Endothelial cell of hepatic sinusoid (primary cell): ENCODE measurements around the gene GNAI1.

Experiments
- in situ Hi-C: cut with HindIII; loops from 2 replicates; pipeline ENCODE4 v1.10.0; 2017; ENCODE audit warnings: low sequenced_read_pairs

GNAI1 gene

GRCh38 chr7:80134536-80135308 is at the start of gene GNAI1:
Gene GNAI1 (plus strand): TSS chr7:80134831. CDS start chr7:80135161, 330 bp downstream.
- in situ Hi-C loops = loop anchor here (5.0 kb wide), 2 partner anchors 37 to 268 kb away; no protein-coding TSS in a partner anchor

- in situ Hi-C loops = no loop called here
Observed at GRCh38 chr7:80087051-80087770, 47.4 kb upstream of the GNAI1 start.

- in situ Hi-C loops = no loop called here
Observed at GRCh38 chr7:80087771-80088170, 46.9 kb upstream of the GNAI1 start.

- in situ Hi-C loops = no loop called here
Observed at GRCh38 chr7:80088705-80089104, 45.9 kb upstream of the GNAI1 start.

- in situ Hi-C loops = no loop called here
Observed at GRCh38 chr7:80089366-80089765, 45.3 kb upstream of the GNAI1 start.

DNA sequence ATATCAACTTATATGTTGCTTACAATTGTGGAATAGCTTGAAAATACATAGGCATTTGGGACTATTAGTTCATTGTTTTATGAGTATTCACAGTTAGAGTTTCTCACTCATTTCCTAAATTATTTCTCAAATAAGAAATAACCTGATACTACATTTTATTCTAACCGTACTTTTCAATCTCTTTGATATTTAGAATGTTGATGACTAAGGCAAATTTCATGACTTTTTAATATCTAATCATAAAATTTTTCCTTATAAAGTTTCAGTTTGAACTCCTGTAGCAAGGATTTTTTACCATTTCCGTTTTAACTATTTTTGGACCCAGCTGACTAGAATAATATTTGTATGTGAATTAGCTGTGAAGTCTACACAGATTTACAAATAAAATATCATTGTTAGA is 41.3 kb upstream of the GNAI1 start:
- in situ Hi-C loops = no loop called here

DNA sequence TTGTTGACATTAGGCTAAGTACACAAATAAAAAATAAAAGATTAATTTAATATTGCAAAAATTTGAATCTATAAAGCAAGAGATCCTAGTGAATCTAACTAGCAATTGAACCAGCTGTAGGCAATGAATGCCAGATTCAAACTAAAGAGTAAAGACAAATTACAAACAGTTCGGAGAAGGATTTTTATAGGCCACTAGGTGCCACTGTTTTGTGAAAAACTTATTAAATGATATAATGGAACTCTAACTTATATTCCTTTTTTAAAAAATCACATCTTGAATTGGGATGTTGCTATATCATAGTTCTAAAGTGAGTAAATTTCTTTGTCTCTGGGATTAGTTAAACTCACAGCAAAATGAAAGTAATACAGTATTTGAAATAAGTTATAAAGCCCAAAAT is 39.1 kb upstream of the GNAI1 start:
- in situ Hi-C loops = loop anchor here (5.0 kb wide), 2 partner anchors 37 to 53 kb away; partner anchors contain the start of gene GNAI1

- in situ Hi-C loops = loop anchor here (5.0 kb wide), 2 partner anchors 35 to 55 kb away; partner anchors contain the start of gene GNAI1
Observed at GRCh38 chr7:80097756-80098155, 36.9 kb upstream of the GNAI1 start.

GRCh38 chr7:80098795-80099194 is 35.8 kb upstream of the GNAI1 start:
- in situ Hi-C loops = loop anchor here (5.0 kb wide), 2 partner anchors 34 to 56 kb away; partner anchors contain the start of gene GNAI1

- in situ Hi-C loops = no loop called here
Observed at GRCh38 chr7:80100254-80100653, 34.4 kb upstream of the GNAI1 start.

- in situ Hi-C loops = no loop called here
Observed at GRCh38 chr7:80105701-80106408, 28.8 kb upstream of the GNAI1 start.

GRCh38 chr7:80106498-80107113 is 28.0 kb upstream of the GNAI1 start:
- in situ Hi-C loops = no loop called here

DNA sequence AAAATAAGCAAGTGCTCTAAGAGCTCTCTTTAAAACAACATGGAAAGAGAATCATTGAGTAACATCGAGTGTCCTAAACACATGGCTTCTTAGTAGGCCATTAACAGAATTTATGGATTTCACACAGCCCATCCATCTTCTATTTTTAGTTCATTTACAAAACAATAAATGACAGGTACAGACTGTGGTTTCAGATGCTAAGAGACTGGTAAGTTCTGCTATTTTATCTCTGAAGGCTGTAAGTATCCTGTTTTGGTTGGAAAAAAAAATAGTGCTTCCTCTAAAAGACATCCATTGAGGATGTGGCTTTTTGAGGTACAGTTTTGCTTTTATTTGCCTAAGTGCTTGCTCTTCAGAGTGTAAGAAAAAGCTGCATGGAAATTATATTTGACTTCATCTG is 27.4 kb upstream of the GNAI1 start:
- in situ Hi-C loops = no loop called here

DNA sequence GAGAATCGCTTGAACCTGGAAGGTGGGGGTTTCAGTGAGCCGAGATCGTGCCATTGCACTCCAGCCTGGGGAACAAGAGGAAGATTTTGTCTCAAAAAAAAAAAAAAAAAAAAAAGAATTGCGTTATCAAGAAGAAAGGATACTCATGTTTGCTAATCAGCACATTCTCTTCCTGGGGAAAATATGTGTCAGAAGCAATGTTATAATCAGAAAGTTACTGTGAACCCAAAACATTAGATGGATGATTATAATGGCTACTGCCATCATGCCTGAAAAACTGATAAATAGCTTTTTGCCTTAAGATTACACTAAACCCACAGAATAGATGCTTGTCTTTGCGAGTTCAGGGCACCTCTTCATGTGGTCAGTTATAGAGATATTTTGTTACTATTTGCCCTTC is 24.3 kb upstream of the GNAI1 start:
- in situ Hi-C loops = no loop called here

- in situ Hi-C loops = no loop called here
Observed at GRCh38 chr7:80114159-80114558, 20.5 kb upstream of the GNAI1 start.

DNA sequence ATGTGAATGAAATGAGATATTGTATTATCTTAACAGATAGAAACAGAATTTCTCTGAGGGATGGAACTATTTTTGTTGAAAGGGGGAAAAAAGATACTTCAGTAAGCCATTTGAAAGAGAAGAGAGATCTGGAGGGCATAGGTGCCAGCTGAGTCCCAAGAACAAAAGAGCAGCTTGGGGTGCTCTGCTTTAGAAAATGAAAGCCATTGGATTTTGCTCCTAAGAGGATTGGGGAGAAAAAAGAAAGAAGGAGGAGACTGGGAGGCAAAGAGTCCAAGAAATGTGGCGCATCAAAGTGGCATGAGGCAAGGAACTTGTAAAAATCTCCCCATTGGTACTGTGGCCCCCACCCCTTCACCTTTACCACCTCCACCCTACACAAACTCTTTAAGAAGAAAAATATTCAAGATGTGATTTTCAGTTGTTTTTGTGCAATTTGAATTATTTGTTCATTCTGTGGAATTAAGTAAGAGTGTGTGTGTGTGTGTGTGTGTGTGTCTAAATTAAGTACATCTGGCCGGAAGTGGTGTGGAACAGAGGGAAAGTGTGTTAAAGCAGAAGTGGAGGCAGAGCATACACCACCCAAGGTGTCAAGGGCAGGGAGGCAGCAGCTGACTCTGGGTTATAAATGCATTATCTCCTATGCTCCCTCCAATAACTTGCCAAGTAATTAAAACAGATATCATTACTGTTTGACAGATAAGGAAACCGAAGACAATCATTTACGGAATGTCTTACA is 9.9 kb upstream of the GNAI1 start:
- in situ Hi-C loops = no loop called here

DNA sequence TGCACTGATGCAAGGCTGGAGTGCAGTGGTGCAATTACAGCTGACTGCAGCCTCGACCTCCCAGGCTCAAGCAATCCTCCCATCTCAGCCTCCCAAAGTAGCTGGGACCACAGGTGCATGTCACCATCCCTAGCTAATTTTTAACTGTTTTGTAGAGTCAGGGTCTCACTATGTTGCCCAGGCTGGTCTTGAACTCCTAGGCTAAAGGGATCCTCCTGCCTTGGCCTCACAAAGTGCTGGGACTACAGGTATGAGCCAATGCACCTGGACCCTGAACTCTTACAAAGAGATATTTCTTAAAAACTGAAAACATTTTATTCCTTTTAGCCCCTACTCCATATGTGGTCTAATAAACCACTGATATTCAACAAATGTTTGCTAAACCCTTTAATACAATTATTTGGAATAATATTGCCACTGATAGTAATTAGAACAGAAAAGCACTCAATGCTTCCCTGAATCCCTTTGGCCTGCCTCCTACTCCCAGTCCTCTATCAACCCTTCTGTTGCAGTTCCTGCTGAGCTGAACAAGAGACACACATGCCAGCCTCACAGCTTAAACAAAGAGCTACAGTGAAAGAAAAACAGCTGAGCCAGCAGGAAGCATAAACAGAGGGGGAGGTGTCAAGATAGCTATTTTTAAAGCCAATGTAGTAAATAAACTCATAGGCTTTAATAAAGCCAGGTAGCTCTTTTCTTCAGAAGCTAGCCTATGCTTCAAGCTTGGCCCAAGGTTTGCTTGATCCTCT is 7.0 kb upstream of the GNAI1 start:
- in situ Hi-C loops = no loop called here

DNA sequence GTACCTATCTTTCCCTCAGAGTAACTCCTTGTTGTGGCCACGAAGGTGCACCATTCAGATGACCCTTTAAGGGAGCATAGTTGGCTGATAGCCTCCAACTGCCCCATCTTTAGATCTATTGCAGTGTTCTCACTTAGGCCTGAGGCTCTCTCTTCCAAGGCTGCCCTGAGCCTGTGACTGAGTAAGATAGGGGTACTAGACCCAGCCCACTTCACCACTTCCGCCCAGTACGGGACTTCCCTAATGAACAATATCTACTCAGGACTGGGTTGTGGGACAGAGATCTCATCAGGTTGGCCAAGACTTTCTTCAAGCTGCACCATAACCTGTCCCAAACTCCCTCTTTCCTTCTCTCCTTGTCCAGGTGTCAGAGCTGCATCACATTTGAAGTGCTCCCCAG is 5.7 kb upstream of the GNAI1 start:
- in situ Hi-C loops = no loop called here

- in situ Hi-C loops = loop anchor here (5.0 kb wide), 2 partner anchors 32 to 273 kb away; no protein-coding TSS in a partner anchor
Observed at GRCh38 chr7:80129785-80130184, 4.8 kb upstream of the GNAI1 start.
